GM21737 (cell line): ENCODE results near the gene CDC42EP2.

Source experiments
- ATAC-seq: cut with Tn5 transposase; IDR thresholded peaks from one replicate; pipeline ENCODE4 v1.9.1; 2021; ENCODE audit warnings: mild to moderate bottlenecking, moderate library complexity; ENCODE audit not compliant: unreplicated experiment

CDC42EP2 gene, protein sequence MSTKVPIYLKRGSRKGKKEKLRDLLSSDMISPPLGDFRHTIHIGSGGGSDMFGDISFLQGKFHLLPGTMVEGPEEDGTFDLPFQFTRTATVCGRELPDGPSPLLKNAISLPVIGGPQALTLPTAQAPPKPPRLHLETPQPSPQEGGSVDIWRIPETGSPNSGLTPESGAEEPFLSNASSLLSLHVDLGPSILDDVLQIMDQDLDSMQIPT

GRCh38 chr11:65314501-65315203 lies at the start of gene CDC42EP2:
TSS of gene CDC42EP2 (plus strand) at chr11:65314866. CDS start at chr11:65320899, 6,033 bp downstream.
- ATAC-seq = peak; percentile 71

- ATAC-seq = no peak
Observed at GRCh38 chr11:65266210-65266609, 48.5 kb upstream of the CDC42EP2 start.

GRCh38 chr11:65274735-65275682 lies 39.7 kb upstream of the CDC42EP2 start:
- no peak for ATAC-seq

- no peak for ATAC-seq
Observed at GRCh38 chr11:65275906-65276305, 38.8 kb upstream of the CDC42EP2 start.

DNA sequence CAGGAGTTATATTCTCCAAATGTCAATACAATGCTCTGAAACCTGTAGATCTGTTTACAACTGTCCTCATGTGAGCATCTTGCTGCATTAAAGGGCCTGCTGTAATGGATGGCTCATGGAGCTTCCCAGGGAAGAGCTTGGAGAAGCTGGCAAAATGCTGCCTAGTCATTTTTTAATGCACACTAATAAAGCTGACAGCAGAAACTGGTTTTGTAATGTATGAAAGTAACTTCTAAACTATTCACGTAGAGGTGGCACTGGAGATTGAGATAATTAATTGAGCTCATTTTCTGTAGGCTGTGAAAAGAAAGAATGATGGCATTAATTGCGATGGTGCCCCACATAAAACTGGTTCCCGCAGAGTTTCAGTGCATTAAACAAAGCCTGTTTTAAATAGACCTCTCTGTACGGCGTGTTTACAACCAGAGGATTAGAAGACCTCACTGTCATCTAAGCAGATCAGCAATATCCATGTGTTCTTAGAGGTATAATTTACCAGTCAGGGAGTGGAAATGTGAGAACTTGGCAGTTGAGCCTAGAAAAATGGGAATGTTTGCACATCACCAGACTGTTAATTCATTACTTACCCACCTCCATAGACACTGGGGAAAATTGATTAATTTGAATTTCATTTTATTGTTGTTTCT lies 36.9 kb upstream of the CDC42EP2 start:
- ATAC-seq = no peak

DNA sequence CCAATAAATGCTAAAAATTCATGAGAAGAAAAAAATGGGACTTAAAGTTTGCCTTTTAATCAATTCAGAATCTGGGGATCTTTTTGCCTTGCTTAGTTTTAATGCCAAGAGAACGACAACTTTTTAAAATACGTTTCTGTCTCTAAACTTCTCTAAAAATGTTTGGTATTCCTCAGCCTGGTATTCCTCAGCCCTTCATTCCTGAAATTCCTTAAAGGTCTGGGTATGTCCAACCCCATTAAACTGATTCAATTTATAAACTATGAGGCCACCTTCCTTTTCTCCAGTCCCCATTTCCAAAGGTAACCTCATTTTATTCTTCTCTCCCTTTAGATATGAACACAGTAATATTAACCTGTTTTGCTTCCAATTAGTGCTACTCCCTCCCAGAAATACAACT lies 36.3 kb upstream of the CDC42EP2 start:
- no peak for ATAC-seq

DNA sequence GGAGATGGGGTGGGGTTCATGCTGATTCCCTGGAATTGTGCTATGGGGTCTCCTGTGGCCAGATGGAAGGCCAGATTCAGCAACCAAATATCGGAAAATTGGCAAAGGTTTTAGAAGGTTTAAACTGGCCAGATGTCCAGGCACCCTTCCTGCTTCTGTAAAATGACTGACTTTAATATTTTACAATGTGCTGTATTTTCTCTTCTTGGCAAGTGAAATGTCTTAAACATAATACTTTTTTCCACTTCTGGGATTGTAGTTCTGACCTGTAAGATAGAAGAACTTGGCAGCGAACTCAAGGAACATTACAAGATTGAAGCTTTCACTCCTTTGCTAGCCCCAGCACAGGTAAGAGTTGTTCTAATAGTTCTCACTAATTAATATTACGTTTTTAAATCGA lies 35.4 kb upstream of the CDC42EP2 start:
- no peak for ATAC-seq

GRCh38 chr11:65279741-65280440 lies 34.8 kb upstream of the CDC42EP2 start:
- no peak for ATAC-seq

- ATAC-seq = no peak
Observed at GRCh38 chr11:65280646-65281045, 34.0 kb upstream of the CDC42EP2 start.

- ATAC-seq = no peak
Observed at GRCh38 chr11:65286686-65287085, 28.0 kb upstream of the CDC42EP2 start.

DNA sequence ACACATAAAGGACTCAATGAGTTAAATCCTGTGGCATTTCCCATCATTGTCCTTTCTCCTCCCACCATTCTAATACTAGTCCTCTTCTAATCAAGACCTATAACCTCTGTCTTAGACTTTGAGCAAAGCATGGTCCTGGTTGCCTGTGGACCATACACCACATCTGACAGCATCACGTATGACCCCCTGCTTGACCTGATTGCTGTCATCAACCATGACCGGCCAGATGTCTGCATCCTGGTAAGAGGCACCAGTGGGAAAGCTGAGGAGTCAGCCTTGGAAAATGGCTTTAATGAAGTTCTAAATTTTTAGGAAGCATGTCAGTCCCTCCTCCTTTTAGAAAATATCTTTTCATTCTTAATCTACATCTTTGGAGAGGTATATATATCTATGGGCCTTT lies 27.1 kb upstream of the CDC42EP2 start:
- no peak for ATAC-seq

DNA sequence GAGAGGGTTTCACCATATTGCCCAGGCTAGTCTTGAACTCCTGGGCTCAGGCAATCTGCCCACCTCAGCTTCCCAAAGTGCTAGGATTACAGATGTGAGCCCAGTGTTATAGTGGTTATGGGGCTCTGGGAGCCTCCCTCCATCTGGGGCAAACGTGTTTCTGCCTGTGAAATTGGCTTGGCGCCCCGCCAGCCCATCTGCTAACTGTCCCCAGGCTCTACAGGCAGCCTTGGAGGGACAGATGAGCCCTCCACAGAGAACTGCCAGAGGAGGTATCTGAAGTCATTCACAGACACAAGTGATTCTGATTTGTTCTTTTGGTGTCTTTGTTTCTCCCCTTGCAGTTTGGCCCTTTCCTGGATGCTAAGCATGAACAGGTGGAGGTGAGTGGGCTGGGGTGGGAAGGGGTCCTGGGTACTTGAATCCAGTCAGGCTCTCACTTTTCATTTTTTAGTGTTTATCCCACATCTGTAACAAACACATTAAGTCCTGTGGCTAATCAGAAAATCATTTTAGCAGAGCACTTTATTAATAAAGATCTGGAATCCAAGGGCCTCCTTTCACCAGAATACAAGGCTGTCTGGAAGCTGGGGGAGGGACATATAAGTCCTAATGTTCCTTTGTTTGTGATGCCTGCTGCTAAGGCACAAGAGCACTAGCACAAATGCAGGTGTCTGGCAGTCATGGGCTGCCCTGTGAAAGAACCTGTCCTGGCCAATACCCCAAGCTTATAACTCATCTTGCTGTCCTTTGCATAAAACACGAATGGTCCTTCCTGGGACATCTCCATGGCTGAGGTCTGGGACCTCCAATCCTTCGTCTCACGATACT lies 25.7 kb upstream of the CDC42EP2 start:
- no peak for ATAC-seq

DNA sequence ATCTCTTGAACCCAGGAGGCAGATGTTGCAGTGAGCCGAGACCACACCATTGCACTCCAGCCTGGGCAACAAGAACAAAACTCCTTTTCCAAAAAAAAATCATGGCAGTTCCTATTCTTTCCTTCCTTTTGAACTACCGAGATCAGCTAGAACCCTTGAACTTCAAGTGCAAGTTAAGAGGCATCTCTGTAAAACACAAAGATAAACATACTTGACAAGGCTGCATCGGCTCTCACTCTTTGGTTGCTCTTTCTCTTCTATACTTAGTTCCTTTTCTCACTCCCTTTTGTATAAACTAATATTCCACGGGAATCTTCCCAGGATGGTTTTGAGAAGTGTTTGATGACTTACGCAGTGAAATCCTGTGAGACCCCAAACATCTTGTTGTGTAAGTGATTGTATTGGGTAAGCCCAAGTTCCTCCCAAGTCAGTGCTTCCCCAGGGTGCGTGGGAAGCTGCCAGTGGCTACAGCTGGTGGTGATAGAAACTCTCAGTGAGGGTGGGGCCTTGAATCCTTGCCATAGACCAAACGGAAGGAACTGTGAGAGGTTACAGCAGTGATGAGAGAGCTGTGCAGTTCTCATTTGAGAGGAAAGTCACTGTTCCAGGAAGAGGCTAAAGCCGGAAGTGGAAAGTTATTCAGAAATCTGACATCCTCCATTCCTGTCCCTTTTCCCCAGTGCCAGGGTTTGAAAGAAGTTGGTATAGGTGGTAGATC lies 24.1 kb upstream of the CDC42EP2 start:
- ATAC-seq = no peak

GRCh38 chr11:65291613-65292012 lies 23.1 kb upstream of the CDC42EP2 start:
- no peak for ATAC-seq

DNA sequence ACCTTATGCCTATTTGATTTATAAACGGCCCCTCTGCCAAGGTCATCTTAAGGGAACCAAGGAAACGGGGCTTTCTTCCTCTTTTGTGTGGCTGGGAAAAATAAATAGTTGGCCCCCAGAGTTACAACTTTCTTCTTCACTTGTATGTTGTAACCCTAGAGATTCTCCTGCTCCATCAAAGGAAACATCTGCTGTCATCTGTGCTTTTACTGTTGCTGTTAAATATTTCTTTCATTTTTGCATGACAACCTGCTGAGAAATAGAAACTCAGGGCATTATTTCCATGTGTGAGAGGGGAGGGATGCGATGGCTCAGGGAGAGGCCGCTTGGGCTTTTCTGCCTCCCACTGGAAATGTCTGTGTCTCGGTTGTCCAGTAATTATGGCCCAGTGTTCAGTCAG lies 21.8 kb upstream of the CDC42EP2 start:
- no peak for ATAC-seq

- ATAC-seq = no peak
Observed at GRCh38 chr11:65293909-65294381, 20.7 kb upstream of the CDC42EP2 start.

DNA sequence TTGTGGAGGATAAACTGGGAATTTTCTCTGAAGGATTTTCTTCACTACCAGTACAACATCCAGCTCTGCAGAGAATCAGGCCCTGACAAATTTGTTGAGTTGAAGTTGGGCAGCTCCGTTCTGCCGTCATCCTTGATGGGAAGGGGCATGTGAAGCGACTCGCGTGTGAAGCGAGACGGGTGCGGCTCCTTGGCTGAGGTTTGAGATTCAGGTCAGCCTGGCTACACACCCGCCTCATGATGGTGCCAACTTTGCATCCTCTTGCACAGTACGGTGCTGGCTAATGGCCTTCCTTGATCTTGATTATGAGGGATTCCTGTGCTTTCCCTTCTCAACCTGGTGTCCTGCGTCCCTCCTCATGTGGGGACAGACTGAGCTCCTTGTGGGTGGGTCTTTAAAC lies 19.7 kb upstream of the CDC42EP2 start:
- ATAC-seq = no peak

DNA sequence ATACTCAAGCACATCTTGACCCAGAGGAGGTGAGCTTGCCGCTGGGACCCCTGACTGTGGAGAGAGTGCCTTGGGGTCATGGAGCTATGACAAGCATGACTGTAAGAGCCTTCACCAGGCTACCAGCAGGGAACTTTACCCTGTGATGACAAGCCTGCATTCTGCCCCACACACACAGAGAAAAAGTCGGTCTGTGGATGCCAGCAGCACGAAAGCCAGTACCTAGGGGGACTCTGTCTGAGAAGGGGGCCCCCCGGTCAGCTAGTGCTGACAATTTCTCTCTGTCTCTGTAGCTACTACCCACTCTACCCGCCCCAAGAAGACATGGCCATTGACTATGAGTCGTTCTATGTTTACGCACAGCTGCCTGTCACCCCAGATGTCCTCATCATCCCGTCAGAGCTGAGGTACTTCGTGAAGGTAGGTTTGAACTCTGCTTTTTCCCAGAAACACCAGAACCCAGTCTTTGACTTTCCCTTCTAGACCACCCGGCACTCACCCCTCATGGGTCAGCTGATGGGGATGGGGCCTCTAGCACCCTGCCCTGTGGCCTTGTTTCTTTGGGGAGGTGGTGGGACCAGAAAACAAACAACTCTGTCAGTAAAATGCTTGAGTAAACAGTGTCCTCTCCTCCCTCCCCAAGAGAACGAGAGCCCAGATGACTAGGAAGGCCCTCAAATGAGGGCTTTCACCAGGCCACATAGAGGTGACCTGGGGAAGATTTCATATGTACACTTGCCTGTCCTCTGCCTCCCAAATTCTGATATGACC lies 18.9 kb upstream of the CDC42EP2 start:
- no peak for ATAC-seq
